ENCODE data around the gene PLA2G4B.

DNA sequence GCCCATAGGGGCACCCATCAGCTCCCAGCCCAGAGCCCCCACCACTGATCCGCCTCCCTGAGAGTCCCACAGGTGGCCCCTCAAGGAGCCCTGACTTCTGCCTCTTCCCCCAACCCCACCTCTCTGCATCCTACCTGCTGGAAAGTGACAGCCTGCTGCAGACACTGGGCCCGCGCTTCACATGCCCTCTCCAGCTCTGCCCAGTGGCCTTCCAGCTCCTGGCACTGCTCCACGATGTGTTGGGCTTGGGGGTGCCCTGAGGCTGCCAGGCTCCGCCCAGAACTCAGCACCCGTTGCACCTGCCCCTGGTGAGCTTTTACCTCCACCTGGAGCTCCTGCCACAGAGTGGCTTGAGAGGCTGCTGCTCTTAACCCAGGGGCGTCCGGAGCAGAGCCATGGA lies 35.1 kb downstream of the PLA2G4B start:
- TF ChIP-seq CTCF (IDR thresholded peaks at IDR 0.05; ENCODE audit: insufficient read depth, low read depth, low read length) = no peak
- TF ChIP-seq EZH2 (IDR thresholded peaks at IDR 0.05; ENCODE audit: insufficient read depth, low read length) = no peak

Measured in astrocyte (in vitro differentiated cells and primary cell).